K562 (cell line): Measurements from ENCODE around the gene SPEF1. TPM values are rescaled to one million over a fixed set of nuclear protein-coding genes. Genes with fewer than 3 reads are reported as not detected.

Experiments
- ATAC-seq: fragments of 200-7000 bp; cut with Tn5 transposase; 3 replicates; pipeline ENCODE4 v1.9.1; 2020; ENCODE audit warnings: moderate library complexity
- BruUV-seq: library from RNA; stranded (reverse); fragments of 400-500 nt; replicated peaks from 2 replicates; lab custom pipeline; 2021; lab: Mats Ljungman, UMichigan
- CTCF ChIA-PET: fragments of 300-600 bp; formaldehyde crosslinking; extraction: SDS; loops from one replicate; lab custom pipeline; 2021; ENCODE audit warnings: low intra/inter-chr PET ratio; lab: Yijun Ruan, JAX
- POLR2A ChIA-PET: fragments of 300-600, 350-650 bp; sonication (Branson Sonifier 250); formaldehyde crosslinking; extraction: SDS; loops from one replicate; lab custom pipeline; 2021; ENCODE audit warnings: antibody characterized with exemption, inconsistent platforms; lab: Yijun Ruan, JAX
- DNase-seq, 4 experiments: peaks; one replicate each; pipeline versions ENCODE4 v3.0.0 to v3.0.0-alpha.2; 2011 to 2018; ENCODE audit warnings: low spot score in 3 of 4, mixed read lengths in 3 of 4; ENCODE audit errors: extremely low read depth in 1 of 4
- FAIRE-seq: peaks from 2 replicates; lab custom pipeline; 2011; peaks lifted over from hg19 to GRCh38; lab: Jason Lieb, UNC
- H2AFZ ChIP-seq: 2 replicates; pipeline ENCODE4 v1.6.0; 2011; ENCODE audit warnings: low read depth, low read length, control low read depth, inconsistent platforms
- H3K27ac ChIP-seq: fragments of 200-600 bp; 3 replicates; pipeline ENCODE4 v1.8.0; 2011; ENCODE audit warnings: low read depth, mild to moderate bottlenecking, control low read depth, inconsistent platforms, low read length, moderate library complexity, mixed read lengths; ENCODE audit errors: extremely low read depth
- H3K27me3 ChIP-seq, 2 experiments: fragments of 300-600 bp in 1 of 2; 2 replicates in 1 of 2; 3 replicates in 1 of 2; pipeline versions ENCODE4 v1.6.0 to v1.8.0; 2011; ENCODE audit warnings: inconsistent platforms in 2 of 2, low read length in 2 of 2, mild to moderate bottlenecking in 1 of 2, mixed read lengths in 1 of 2, moderate library complexity in 1 of 2; ENCODE audit not compliant: control insufficient read depth in 2 of 2, insufficient read depth in 2 of 2
- H3K36me3 ChIP-seq: fragments of 300-600 bp; 3 replicates; pipeline ENCODE4 v1.8.0; 2011; ENCODE audit warnings: mild to moderate bottlenecking, low read length, inconsistent platforms; ENCODE audit not compliant: control insufficient read depth, insufficient read depth
- H3K4me1 ChIP-seq, 2 experiments: fragments of 200-600 bp in 1 of 2; replicated peaks in 1 of 2; 2 replicates in 1 of 2; 3 replicates in 1 of 2; pipeline versions ENCODE4 v1.5.1 to v1.8.0; 2011; ENCODE audit warnings: inconsistent platforms in 2 of 2, low read length in 2 of 2, mild to moderate bottlenecking in 1 of 2, mixed read lengths in 1 of 2, moderate library complexity in 1 of 2; ENCODE audit not compliant: control insufficient read depth in 2 of 2, insufficient read depth in 2 of 2
- H3K4me2 ChIP-seq: 2 replicates; pipeline ENCODE4 v1.6.1; 2011; ENCODE audit warnings: low read length, control low read depth, inconsistent platforms, mixed read lengths; ENCODE audit not compliant: insufficient read depth
- H3K4me3 ChIP-seq: fragments of 200-600 bp; sonication (generic), shearing (Covaris generic); 2 replicates; pipeline ENCODE4 v1.5.1; 2016; ENCODE audit warnings: control low read depth, inconsistent platforms
- H3K79me2 ChIP-seq: fragments of 200-600 bp; 3 replicates; pipeline ENCODE4 v1.8.0; 2011; ENCODE audit warnings: low read length, inconsistent platforms; ENCODE audit not compliant: control insufficient read depth, insufficient read depth
- H3K9ac ChIP-seq, 2 experiments: 2 replicates each; pipeline versions ENCODE4 v1.6.0 to v1.6.1; 2011; ENCODE audit warnings: low read depth in 2 of 2, low read length in 2 of 2, control low read depth in 1 of 2, inconsistent platforms in 1 of 2, mild to moderate bottlenecking in 1 of 2, mixed read lengths in 1 of 2; ENCODE audit not compliant: insufficient read depth in 1 of 2
- H3K9me1 ChIP-seq: one replicate; pipeline ENCODE4 v1.6.0; 2011; ENCODE audit warnings: inconsistent platforms, mild to moderate bottlenecking, low read length, moderate library complexity; ENCODE audit not compliant: control insufficient read depth, insufficient read depth
- H3K9me3 ChIP-seq: replicated peaks from 2 replicates; pipeline ENCODE4 v1.5.1; 2011; ENCODE audit warnings: low read depth, low read length, inconsistent platforms; ENCODE audit not compliant: control insufficient read depth, insufficient read depth
- H4K20me1 ChIP-seq: replicated peaks from 2 replicates; pipeline ENCODE4 v1.6.1; 2011; ENCODE audit warnings: low read length, inconsistent platforms, mixed read lengths; ENCODE audit not compliant: control insufficient read depth, insufficient read depth
- ARID1B ChIP-seq: fragments of 450-650 bp; IDR thresholded peaks from 2 replicates; pipeline ENCODE4 v1.6.1; 2016; ENCODE audit warnings: antibody characterized with exemption, mild to moderate bottlenecking, inconsistent platforms
- BDP1 ChIP-seq: IDR thresholded peaks from 3 replicates; pipeline ENCODE4 v1.6.1; 2011; ENCODE audit not compliant: insufficient read length, insufficient read depth
- CAMTA2 ChIP-seq: fragments of 250-450 bp; sonication (Bioruptor Pico); conservative IDR thresholded peaks from 2 replicates; pipeline ENCODE4 v1.5.1; 2022
- DPF2 ChIP-seq: fragments of 450-650 bp; IDR thresholded peaks from 2 replicates; pipeline ENCODE4 v1.6.1; 2016
- MLX ChIP-seq, 2 experiments: fragments of 450-650 bp in 1 of 2; sonication (generic) in 1 of 2; formaldehyde crosslinking; conservative IDR thresholded peaks; 2 replicates each; pipeline versions ENCODE4 v1.4.0 to v1.8.1; 2020 to 2022; ENCODE audit warnings: mild to moderate bottlenecking in 1 of 2, missing genetic modification reagents in 1 of 2
- MTA3 ChIP-seq: fragments of 450-650 bp; formaldehyde crosslinking; IDR thresholded peaks from 2 replicates; pipeline ENCODE4 v1.6.1; 2017; ENCODE audit warnings: mild to moderate bottlenecking, borderline replicate concordance
- PURB ChIP-seq: sonication (generic); formaldehyde crosslinking; IDR thresholded peaks from 2 replicates; pipeline ENCODE4 v1.9.0; 2021; ENCODE audit warnings: low read depth, mild to moderate bottlenecking, missing genetic modification reagents
- SMARCA4 ChIP-seq: fragments of 450-650 bp; IDR thresholded peaks from 2 replicates; pipeline ENCODE4 v1.6.1; 2016
- TOE1 ChIP-seq, 2 experiments: fragments of 450-650 bp in 1 of 2; sonication (generic) in 1 of 2; formaldehyde crosslinking in 1 of 2; IDR thresholded peaks; 2 replicates each; pipeline versions ENCODE4 v1.7.1 to v1.8.0; 2016 to 2022; ENCODE audit warnings: borderline replicate concordance in 2 of 2, mild to moderate bottlenecking in 2 of 2, antibody characterized with exemption in 1 of 2, inconsistent platforms in 1 of 2, low read depth in 1 of 2, missing genetic modification reagents in 1 of 2, moderate library complexity in 1 of 2
- ZKSCAN1 ChIP-seq: fragments of 150-350 bp; IDR thresholded peaks from 2 replicates; pipeline ENCODE4 v1.6.1; 2016; ENCODE audit warnings: low read depth, low read length
- ZNF592 ChIP-seq: fragments of 450-650 bp; IDR thresholded peaks from 2 replicates; pipeline ENCODE4 v1.6.1; 2017; ENCODE audit warnings: antibody characterized with exemption, mild to moderate bottlenecking
- WGBS: fragments of 100-300 bp; shearing (Covaris generic); methylation state at CpG from one replicate; pipeline ENCODE4 v1.1.6; 2016; ENCODE audit warnings: low coverage, mixed read lengths; ENCODE audit not compliant: insufficient coverage; ENCODE audit errors: missing lambda C conversion rate; 5-methylcytosine and 5-hydroxymethylcytosine counted together
- in situ Hi-C: fragments of 300-500 bp; cut with MboI; formaldehyde crosslinking; loops from 4 replicates; pipeline ENCODE4 v1.15.0; 2018; ENCODE audit warnings: inconsistent platforms, mixed read lengths
- intact Hi-C: fragments of 100-400 bp; cut with micrococcal nuclease; formaldehyde crosslinking; loops from 2 replicates; pipeline ENCODE4 v1.14.2; 2022
- polyA plus RNA-seq, 8 experiments: library from polyadenylated mRNA; depleted of rRNA in 4 of 8; stranded (reverse) in 5 of 8; unstranded in 3 of 8; fragments of >200 nt; fragmentation: Nextera tagmentation in 2 of 8; fragmentation: Illumina TruSeq in 1 of 8; extraction: Ambion mirVana in 2 of 8; extraction: Trizol in 1 of 8; gene quantifications; 2 replicates each; pipeline versions ENCODE4 v1.2.1 to v1.2.3, GENCODE V29; 2011 to 2014; ENCODE audit warnings: inconsistent platforms in 1 of 8, missing spikeins in 1 of 8
- total RNA-seq, 7 experiments: library from RNA; depleted of rRNA in 6 of 7; stranded (reverse); fragments of >200 nt in 6 of 7; fragmentation: Illumina TruSeq in 2 of 7; extraction: Trizol in 2 of 7; gene quantifications; 2 replicates each; pipeline versions ENCODE4 v1.2.1 to v1.2.3, GENCODE V29; 2011 to 2021; ENCODE audit warnings: low replicate concordance in 1 of 7

Gene SPEF1
- total and polyA plus RNA-seq, 9 of the 15 experiments (the other 6 are each of a cell fraction or from before 2014, with no cell fraction given) = not detected

- CTCF ChIA-PET = interaction anchor here (0.6 to 1.9 kb wide), 2 partner anchors 32 to 192 kb away, joined by 3 to 12 read pairs; partner anchors contain the start of gene CENPB
- DNase-seq (peak in 1 of 4 experiments; percentile 11), FAIRE-seq (no peak), ATAC-seq (no peak)
- H4K20me1 ChIP-seq = no peaks in the 10 kb centered on the region
- intact Hi-C loops (loop anchor here (2.0 kb wide), 2 partner anchors 27 to 33 kb away; partner anchors contain the start of genes CENPB and MAVS), in situ Hi-C loops (no loop called here)
- H3K27me3 ChIP-seq = no peaks in the 10 kb centered on the region
- peak overlapping the region; percentile 98 for H3K9ac ChIP-seq
- H3K79me2 ChIP-seq = peaks cover 13% of the 10 kb centered on the region; the same call in 1 of the 3 replicates
- BruUV-seq = no TSS peak
- H3K4me1 ChIP-seq = peaks cover 18 to 29% of the 10 kb centered on the region in 2 experiments
- H3K27ac ChIP-seq = peak overlapping the region; percentile 100
- H2AFZ ChIP-seq = peak overlapping the region; percentile 69
- peak overlapping the region; percentile 82 for H3K4me3 ChIP-seq
- WGBS = 45% methylated on average over 16 of the region's 20 CpGs
- peaks cover 21% of the 10 kb centered on the region; the same call in 2 of the 3 replicates for H3K36me3 ChIP-seq
- POLR2A ChIA-PET = interaction anchor here (0.6 to 2.4 kb wide), 9 partner anchors 12 to 66 kb away, joined by 3 to 13 read pairs (median 4); partner anchors contain the start of gene SPEF1
- no peaks in the 10 kb centered on the region for H3K9me3 ChIP-seq
- peak overlapping the region; percentile 48 for H3K4me2 ChIP-seq
- H3K9me1 ChIP-seq = no peaks in the 10 kb centered on the region
- TF ChIP-seq MTA3 (no peak), BDP1 (no peak), ZNF592 (0 out of 2 replicates have a peak, but pooled peaks have one; percentile 17), CAMTA2 (no peak), ZKSCAN1 (peak; percentile 94), DPF2 (peak; percentile 54; the same call in 1 of the 2 replicates), MLX (CRISPR knock-in tag; conservative IDR thresholded peaks at IDR 0.05) (no peak), PURB (CRISPR knock-in tag) (no peak), SMARCA4 (0 out of 2 replicates have a peak, but pooled peaks have one; percentile 49), ARID1B (0 out of 2 replicates have a peak, but pooled peaks have one; percentile 35), TOE1 (IDR thresholded peaks at IDR 0.05; ENCODE audit: borderline replicate concordance) (0 out of 2 replicates have a peak, but pooled peaks have one; percentile 9), TOE1 (CRISPR knock-in tag; IDR thresholded peaks at IDR 0.05; ENCODE audit: borderline replicate concordance, low read depth) (no peak)
Measured at GRCh38 chr20:3819411-3820047, 38.3 kb upstream of the SPEF1 start.
